Activated B cell treated with CpG ODN at 0.5 μM for 24 hours (primary cell): ENCODE data around the gene ANKRD28. TPM values are rescaled to one million over a fixed set of nuclear protein-coding genes. Genes with fewer than 3 reads are reported as not detected.

Experiments
- ATAC-seq: fragments of 200-7000 bp; cut with Tn5 transposase; one replicate; pipeline ENCODE4 v1.10.0; 2021; ENCODE audit warnings: low read depth, mild to moderate bottlenecking, moderate library complexity
- CTCF ChIA-PET: fragments of 350-600 bp; sonication (Branson Sonifier 250); formaldehyde crosslinking; loops from one replicate; lab custom pipeline; 2021; ENCODE audit warnings: antibody characterized with exemption; lab: Charles Lee
- POLR2A ChIA-PET: fragments of 350-600 bp; sonication (Branson Sonifier 250); formaldehyde crosslinking; loops from one replicate; lab custom pipeline; 2021; ENCODE audit warnings: antibody characterized with exemption; lab: Charles Lee
- DNase-seq: peaks from one replicate; pipeline ENCODE4 v3.0.0; 2022
- H3K27ac Mint-ChIP-seq: one replicate; pipeline ENCODE4 v1.8.0; 2020; ENCODE audit warnings: mixed read lengths
- H3K27me3 Mint-ChIP-seq: one replicate; pipeline ENCODE4 v1.8.0; 2021; ENCODE audit warnings: mixed read lengths
- H3K36me3 Mint-ChIP-seq: one replicate; pipeline ENCODE4 v1.8.0; 2021; ENCODE audit warnings: low read depth, mixed read lengths
- H3K4me1 Mint-ChIP-seq: one replicate; pipeline ENCODE4 v1.8.0; 2021; ENCODE audit warnings: mixed read lengths
- H3K4me3 Mint-ChIP-seq: one replicate; pipeline ENCODE4 v1.8.0; 2020; ENCODE audit warnings: mild to moderate bottlenecking, mixed read lengths
- H3K9me3 Mint-ChIP-seq: one replicate; pipeline ENCODE4 v1.8.0; 2020; ENCODE audit warnings: mixed read lengths
- intact Hi-C: fragments of 100-400 bp; cut with micrococcal nuclease; formaldehyde crosslinking; loops from one replicate; pipeline ENCODE4 v1.15.1; 2024
- total RNA-seq: library from RNA; stranded (reverse); gene quantifications from 2 replicates; pipeline ENCODE4 v1.2.3, GENCODE V29; 2022
- TF ChIP-seq, protein P1 (sequence below): fragments of 200-600 bp; IDR thresholded peaks from one replicate; pipeline ENCODE4 v1.8.0; 2022; ENCODE audit warnings: antibody characterized with exemption, mild to moderate bottlenecking

The ANKRD28 gene
- total RNA-seq, 1 donor from 2014 or later: 29.9 TPM

DNA sequence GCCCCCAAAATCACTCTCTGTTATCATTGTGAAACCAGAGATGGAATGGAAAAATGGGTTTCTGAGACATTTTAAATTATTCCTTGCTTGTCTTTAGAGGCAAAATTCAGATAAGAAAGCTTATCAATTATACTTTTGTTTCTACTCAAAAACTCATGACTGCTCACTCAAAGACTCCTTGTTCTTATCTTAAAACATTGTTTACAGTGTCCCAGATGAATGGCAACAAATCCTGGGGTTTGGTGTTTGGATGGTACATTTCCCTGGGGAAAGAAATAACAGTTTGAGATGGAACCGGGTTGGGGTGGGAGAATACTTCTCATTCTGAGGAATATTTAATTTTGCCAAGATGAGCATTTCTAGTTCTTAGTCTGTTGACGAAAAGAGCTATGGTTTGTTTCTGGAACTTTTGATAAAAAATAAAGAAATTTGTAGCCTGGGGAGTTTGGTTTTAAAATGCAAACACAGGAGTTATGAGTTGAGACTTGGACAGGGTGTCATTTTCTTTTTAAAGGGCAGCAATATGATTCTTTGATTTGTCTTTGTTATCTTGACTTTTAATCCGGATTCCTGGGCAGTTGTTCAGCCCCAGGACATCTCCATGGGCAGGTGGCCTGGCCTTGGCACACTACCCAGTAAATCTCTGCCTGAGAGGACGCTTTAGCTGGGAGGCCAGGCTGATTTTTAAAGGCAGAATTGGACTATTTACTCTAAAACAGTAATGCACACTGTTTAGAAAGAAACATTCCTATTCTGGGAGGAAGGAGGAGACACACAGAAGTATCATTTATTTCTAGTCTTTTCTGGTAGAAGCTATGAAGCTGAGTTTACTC lies 163.8 kb downstream of the ANKRD28 start:
- Mint-ChIP-seq H3K4me3 (no peak overlapping the region), H3K27ac (no peak overlapping the region), H3K9me3 (no peaks in the 10 kb centered on the region), H3K4me1 (peaks cover 45% of the 10 kb centered on the region), H3K36me3 (no peaks in the 10 kb centered on the region), H3K27me3 (no peaks in the 10 kb centered on the region)
- ATAC-seq (no peak), DNase-seq (no peak)
- TF ChIP-seq, protein P1, sequence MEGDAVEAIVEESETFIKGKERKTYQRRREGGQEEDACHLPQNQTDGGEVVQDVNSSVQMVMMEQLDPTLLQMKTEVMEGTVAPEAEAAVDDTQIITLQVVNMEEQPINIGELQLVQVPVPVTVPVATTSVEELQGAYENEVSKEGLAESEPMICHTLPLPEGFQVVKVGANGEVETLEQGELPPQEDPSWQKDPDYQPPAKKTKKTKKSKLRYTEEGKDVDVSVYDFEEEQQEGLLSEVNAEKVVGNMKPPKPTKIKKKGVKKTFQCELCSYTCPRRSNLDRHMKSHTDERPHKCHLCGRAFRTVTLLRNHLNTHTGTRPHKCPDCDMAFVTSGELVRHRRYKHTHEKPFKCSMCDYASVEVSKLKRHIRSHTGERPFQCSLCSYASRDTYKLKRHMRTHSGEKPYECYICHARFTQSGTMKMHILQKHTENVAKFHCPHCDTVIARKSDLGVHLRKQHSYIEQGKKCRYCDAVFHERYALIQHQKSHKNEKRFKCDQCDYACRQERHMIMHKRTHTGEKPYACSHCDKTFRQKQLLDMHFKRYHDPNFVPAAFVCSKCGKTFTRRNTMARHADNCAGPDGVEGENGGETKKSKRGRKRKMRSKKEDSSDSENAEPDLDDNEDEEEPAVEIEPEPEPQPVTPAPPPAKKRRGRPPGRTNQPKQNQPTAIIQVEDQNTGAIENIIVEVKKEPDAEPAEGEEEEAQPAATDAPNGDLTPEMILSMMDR: no peak
- ChIA-PET CTCF (interaction anchor here (1.4 kb wide), 1 partner anchor 178 kb away, joined by 4 read pairs; no protein-coding TSS in a partner anchor), POLR2A (no interaction called here)
- intact Hi-C loops: loop anchor here (5.0 to 10.0 kb wide), 2 partner anchors 223 to 321 kb away; no protein-coding TSS in a partner anchor

DNA sequence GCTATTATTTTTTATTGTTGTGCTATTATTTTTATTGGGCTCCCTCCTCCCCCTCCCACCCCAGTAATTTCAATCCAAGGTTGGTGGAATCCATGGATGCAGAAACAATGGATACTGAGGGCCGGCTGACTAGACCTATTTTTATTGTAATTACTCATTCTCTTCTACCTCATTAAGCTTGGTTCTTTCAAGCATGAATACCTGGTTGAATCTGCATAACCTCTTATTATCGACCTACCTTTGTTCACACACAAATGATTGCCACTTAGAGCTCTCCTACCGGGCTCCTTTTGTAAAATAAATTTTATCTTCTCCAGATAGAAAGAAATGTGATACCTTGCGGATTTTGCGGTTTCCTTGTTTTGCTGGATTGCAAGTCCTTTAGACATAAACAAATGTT lies 164.6 kb downstream of the ANKRD28 start:
- Mint-ChIP-seq H3K9me3 (no peaks in the 10 kb centered on the region), H3K27me3 (no peaks in the 10 kb centered on the region), H3K27ac (no peak overlapping the region), H3K4me1 (peaks cover 41% of the 10 kb centered on the region), H3K36me3 (no peaks in the 10 kb centered on the region), H3K4me3 (no peak overlapping the region)
- ChIA-PET CTCF (no interaction called here), POLR2A (no interaction called here)
- ATAC-seq (no peak), DNase-seq (no peak)
- TF ChIP-seq, protein P1: no peak
- intact Hi-C loops: loop anchor here (5.0 to 10.0 kb wide), 2 partner anchors 224 to 322 kb away; no protein-coding TSS in a partner anchor

DNA sequence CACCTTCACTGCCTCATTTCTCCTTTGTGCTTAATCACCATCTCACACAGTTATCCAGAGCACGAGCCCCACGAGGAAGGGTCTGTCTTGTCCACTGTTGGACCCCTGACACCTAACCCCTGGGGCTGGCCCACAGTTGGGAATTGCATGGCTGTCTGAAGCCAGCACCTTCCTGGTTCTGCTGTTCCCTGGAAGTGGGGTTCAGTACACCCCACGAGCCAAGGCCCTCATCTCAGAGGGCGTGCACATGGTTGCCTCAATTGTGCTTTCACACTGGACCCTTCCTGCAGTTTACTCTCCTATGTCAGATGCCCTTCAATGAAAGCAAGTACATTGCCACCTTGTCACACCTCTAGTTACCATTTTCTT lies 165.6 kb downstream of the ANKRD28 start:
- H3K27ac Mint-ChIP-seq: no peak overlapping the region
- CTCF ChIA-PET: no interaction called here

DNA sequence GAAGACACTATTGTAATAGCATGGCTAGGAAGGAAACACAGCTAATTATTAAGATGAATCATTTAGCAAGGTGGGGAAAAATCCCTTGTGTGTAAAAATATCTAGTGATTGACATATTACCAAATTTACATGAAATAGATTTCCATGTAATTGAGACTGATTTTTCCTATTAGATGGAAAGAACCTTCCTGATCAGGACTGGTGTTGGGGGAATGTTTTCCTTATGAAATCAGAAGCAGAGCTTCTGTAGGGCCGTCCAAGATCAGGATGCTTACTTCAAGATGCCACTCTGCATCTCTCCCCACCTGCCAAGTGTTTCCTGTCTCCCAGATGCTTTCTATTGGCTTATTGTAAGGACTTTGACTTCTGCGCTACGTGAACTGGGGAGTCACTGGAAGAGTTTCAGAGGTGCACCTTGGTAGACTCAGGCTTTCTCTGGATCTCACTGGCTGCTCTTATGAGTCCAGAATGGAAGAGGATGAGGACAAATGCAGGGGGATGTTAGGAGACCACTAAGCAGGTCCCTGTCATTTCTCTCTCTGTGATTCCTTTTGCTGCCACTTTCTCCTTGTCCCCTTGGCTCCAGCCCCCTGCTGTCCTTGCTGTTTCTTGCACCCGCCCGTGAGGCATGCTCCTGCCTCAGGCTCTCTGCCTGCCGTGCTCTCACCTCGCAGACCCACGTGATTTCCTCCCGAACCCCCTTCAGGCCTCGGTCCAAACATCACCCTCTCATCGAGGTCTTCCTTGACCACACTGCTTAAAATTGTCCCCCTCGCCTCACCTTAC lies 166.2 kb downstream of the ANKRD28 start:
- Mint-ChIP-seq H3K9me3 (no peaks in the 10 kb centered on the region), H3K27ac (no peak overlapping the region), H3K4me1 (peaks cover 25% of the 10 kb centered on the region), H3K36me3 (peaks cover 3% of the 10 kb centered on the region), H3K27me3 (no peaks in the 10 kb centered on the region), H3K4me3 (no peak overlapping the region)
- DNase-seq: no peak
- CTCF ChIA-PET: interaction anchor here (1.7 to 5.3 kb wide), 3 partner anchors 16 to 547 kb away, joined by 5 to 52 read pairs (median 7); no protein-coding TSS in a partner anchor
- TF ChIP-seq, protein P1: no peak
- no peak for ATAC-seq
- intact Hi-C loops: loop anchor here (2.0 to 10.0 kb wide), 4 partner anchors 35 to 417 kb away; no protein-coding TSS in a partner anchor
- POLR2A ChIA-PET: no interaction called here

More for the DNA sequence above, 165.6 kb downstream of the ANKRD28 start:
- intact Hi-C loops: loop anchor here (5.0 to 10.0 kb wide), 2 partner anchors 225 to 323 kb away; no protein-coding TSS in a partner anchor
- POLR2A ChIA-PET: no interaction called here
- DNase-seq (no peak), ATAC-seq (no peak)
- Mint-ChIP-seq H3K27me3 (no peaks in the 10 kb centered on the region), H3K9me3 (no peaks in the 10 kb centered on the region), H3K36me3 (peaks cover 3% of the 10 kb centered on the region), H3K4me1 (peaks cover 31% of the 10 kb centered on the region), H3K4me3 (no peak overlapping the region)
- TF ChIP-seq, protein P1: no peak
